PC-9 (cell line): ENCODE data around the gene LAMC3.

ENCODE experiments used
- EZH2 ChIP-seq: fragments of 200-600 bp; sonication (generic); IDR thresholded peaks from 2 replicates; pipeline ENCODE4 v1.8.0; 2017; ENCODE audit warnings: antibody characterized with exemption, low read depth
- TF ChIP-seq, protein P1 (sequence below): fragments of 200-600 bp; sonication (generic); conservative IDR thresholded peaks from 2 replicates; pipeline ENCODE4 v1.6.1; 2017; ENCODE audit warnings: mixed run types, antibody characterized with exemption, mild to moderate bottlenecking, moderate library complexity

DNA sequence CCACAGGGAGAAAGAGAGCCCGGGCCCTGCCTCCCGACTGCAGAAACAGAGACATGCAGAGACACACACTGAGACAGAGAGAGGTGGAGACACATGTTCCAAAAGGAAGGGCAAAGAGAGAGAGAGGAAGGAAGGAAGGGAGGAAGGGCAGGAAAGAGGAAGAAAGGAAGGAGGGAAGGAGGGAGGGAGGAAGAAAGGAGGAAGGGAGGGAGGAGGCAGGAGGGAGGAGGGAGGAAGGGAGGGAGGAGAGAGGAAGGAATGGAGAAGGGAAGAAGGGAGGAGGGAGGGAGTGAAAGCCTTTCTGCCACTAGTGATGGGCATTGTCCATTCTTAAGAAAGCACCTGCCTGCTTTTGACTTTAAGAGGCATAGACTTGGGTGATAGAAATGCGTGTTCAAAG is 38.1 kb upstream of the LAMC3 start:
- TF ChIP-seq, protein P1, sequence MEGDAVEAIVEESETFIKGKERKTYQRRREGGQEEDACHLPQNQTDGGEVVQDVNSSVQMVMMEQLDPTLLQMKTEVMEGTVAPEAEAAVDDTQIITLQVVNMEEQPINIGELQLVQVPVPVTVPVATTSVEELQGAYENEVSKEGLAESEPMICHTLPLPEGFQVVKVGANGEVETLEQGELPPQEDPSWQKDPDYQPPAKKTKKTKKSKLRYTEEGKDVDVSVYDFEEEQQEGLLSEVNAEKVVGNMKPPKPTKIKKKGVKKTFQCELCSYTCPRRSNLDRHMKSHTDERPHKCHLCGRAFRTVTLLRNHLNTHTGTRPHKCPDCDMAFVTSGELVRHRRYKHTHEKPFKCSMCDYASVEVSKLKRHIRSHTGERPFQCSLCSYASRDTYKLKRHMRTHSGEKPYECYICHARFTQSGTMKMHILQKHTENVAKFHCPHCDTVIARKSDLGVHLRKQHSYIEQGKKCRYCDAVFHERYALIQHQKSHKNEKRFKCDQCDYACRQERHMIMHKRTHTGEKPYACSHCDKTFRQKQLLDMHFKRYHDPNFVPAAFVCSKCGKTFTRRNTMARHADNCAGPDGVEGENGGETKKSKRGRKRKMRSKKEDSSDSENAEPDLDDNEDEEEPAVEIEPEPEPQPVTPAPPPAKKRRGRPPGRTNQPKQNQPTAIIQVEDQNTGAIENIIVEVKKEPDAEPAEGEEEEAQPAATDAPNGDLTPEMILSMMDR, result no peak
- no peak for TF ChIP-seq EZH2
